HepG2 (cell line): Measurements from ENCODE around the gene PDXDC1. TPM values are rescaled to one million over a fixed set of nuclear protein-coding genes. Genes with fewer than 3 reads are reported as not detected.
"Not testable (repeated sequence)": the region's sequence is repeated elsewhere in the genome, so short reads cannot be mapped to it uniquely, and the experiment has no call there.

Source experiments
- ATAC-seq: fragments of 200-7000 bp; cut with Tn5 transposase; 3 replicates; pipeline ENCODE4 v1.9.1; 2020; ENCODE audit warnings: mild to moderate bottlenecking, moderate library complexity
- BruUV-seq: library from RNA; stranded (reverse); fragments of 400-500 nt; replicated peaks from 2 replicates; lab custom pipeline; 2021; lab: Mats Ljungman, UMichigan
- CTCF ChIA-PET: fragments of 300-600 bp; formaldehyde crosslinking; extraction: SDS; loops from one replicate; lab custom pipeline; 2021; ENCODE audit warnings: low total read pairs, inconsistent platforms, low intra/inter-chr PET ratio; lab: Yijun Ruan, JAX
- POLR2A ChIA-PET: fragments of 350-600 bp; sonication (Branson Sonifier 250); formaldehyde crosslinking; loops from one replicate; lab custom pipeline; 2020; ENCODE audit warnings: antibody characterized with exemption, inconsistent platforms; lab: Yijun Ruan, JAX
- DNase-seq: peaks from one replicate; pipeline ENCODE4 v3.0.0-alpha.2; 2015; ENCODE audit warnings: low spot score
- FAIRE-seq: peaks from 3 replicates; lab custom pipeline; 2011; peaks lifted over from hg19 to GRCh38; lab: Jason Lieb, UNC
- H2AFZ ChIP-seq: one replicate; pipeline ENCODE4 v1.6.1; 2011; ENCODE audit warnings: low read length, inconsistent platforms
- H3K27ac ChIP-seq: fragments of 300-600 bp; 3 replicates; pipeline ENCODE4 v1.8.0; 2011; ENCODE audit warnings: mixed run types, mild to moderate bottlenecking, mixed read lengths, low read length, inconsistent platforms; ENCODE audit not compliant: insufficient read depth; ENCODE audit errors: extremely low read length
- H3K27me3 ChIP-seq, 2 experiments: fragments of 200-600 bp in 1 of 2; 2 replicates in 1 of 2; 3 replicates in 1 of 2; pipeline versions ENCODE4 v1.6.0 to v1.8.0; 2011; ENCODE audit warnings: low read length in 2 of 2, mild to moderate bottlenecking in 2 of 2, moderate library complexity in 2 of 2, inconsistent platforms in 1 of 2; ENCODE audit not compliant: insufficient read depth in 2 of 2, control insufficient read depth in 1 of 2
- H3K36me3 ChIP-seq, 2 experiments: fragments of 200-600 bp in 1 of 2; replicated peaks in 1 of 2; 2 replicates in 1 of 2; 3 replicates in 1 of 2; pipeline versions ENCODE4 v1.5.1 to v1.8.0; 2011; ENCODE audit warnings: low read length in 2 of 2, inconsistent platforms in 1 of 2; ENCODE audit not compliant: insufficient read depth in 2 of 2, control insufficient read depth in 1 of 2
- H3K4me1 ChIP-seq: 2 replicates; pipeline ENCODE4 v1.5.1; 2012; ENCODE audit warnings: low read length, inconsistent platforms; ENCODE audit not compliant: insufficient read depth
- H3K4me2 ChIP-seq: 2 replicates; pipeline ENCODE4 v1.6.0; 2011; ENCODE audit warnings: low read depth, low read length, inconsistent platforms
- H3K4me3 ChIP-seq, 3 experiments: fragments of 200-600 bp in 1 of 3; sonication (generic), shearing (Covaris generic) in 1 of 3; replicated peaks in 1 of 3; 2 replicates each; pipeline ENCODE4 v1.5.1; 2011 to 2016; ENCODE audit warnings: low read length in 3 of 3, inconsistent platforms in 2 of 3, low read depth in 2 of 3, mild to moderate bottlenecking in 2 of 3, control low read depth in 1 of 3, mixed read lengths in 1 of 3; ENCODE audit not compliant: insufficient read depth in 1 of 3
- H3K79me2 ChIP-seq: one replicate; pipeline ENCODE4 v1.6.1; 2011; ENCODE audit warnings: low read length, inconsistent platforms; ENCODE audit not compliant: insufficient read depth
- H3K9ac ChIP-seq: 2 replicates; pipeline ENCODE4 v1.6.0; 2011; ENCODE audit warnings: mild to moderate bottlenecking, low read depth, low read length, inconsistent platforms; ENCODE audit not compliant: insufficient read depth
- H3K9me3 ChIP-seq: 2 replicates; pipeline ENCODE4 v1.5.1; 2012; ENCODE audit warnings: mild to moderate bottlenecking, low read length
- H4K20me1 ChIP-seq: 2 replicates; pipeline ENCODE4 v1.6.0; 2011; ENCODE audit warnings: inconsistent platforms, mild to moderate bottlenecking, low read length, moderate library complexity; ENCODE audit not compliant: insufficient read depth
- ZNF770 ChIP-seq: sonication (generic); formaldehyde crosslinking; IDR thresholded peaks from 2 replicates; pipeline ENCODE4 v1.5.0; 2020; ENCODE audit warnings: mild to moderate bottlenecking, missing genetic modification reagents
- WGBS: methylation state at CpG from one replicate; pipeline ENCODE4 v1.1.6; 2017; ENCODE audit warnings: low lambda C conversion rate; 5-methylcytosine and 5-hydroxymethylcytosine counted together
- in situ Hi-C: cut with HindIII; loops from 2 replicates; pipeline ENCODE4 v1.10.0; 2017; ENCODE audit warnings: low pct_unique_long_range_greater_than_20kb; ENCODE audit not compliant: extremely low pct_ligation_motif_present
- intact Hi-C: fragments of 100-400 bp; cut with micrococcal nuclease; formaldehyde crosslinking; loops from one replicate; pipeline ENCODE4 v1.10.0; 2022; ENCODE audit not compliant: unreplicated experiment
- polyA plus RNA-seq, 8 experiments: library from polyadenylated mRNA; depleted of rRNA in 3 of 8; stranded (reverse) in 7 of 8; unstranded in 1 of 8; fragments of >200 nt; fragmentation: Illumina TruSeq in 4 of 8; extraction: Trizol in 4 of 8; gene quantifications; 2 replicates each; pipeline versions ENCODE4 v1.2.1 to v1.2.3, GENCODE V29; 2011 to 2016; ENCODE audit warnings: low read depth in 4 of 8, missing spikeins in 1 of 8, mixed read lengths in 1 of 8; ENCODE audit not compliant: insufficient read depth in 1 of 8
- total RNA-seq, 5 experiments: library from RNA; depleted of rRNA; stranded (reverse); fragments of >200 nt; fragmentation: Illumina TruSeq; extraction: Trizol; gene quantifications; 2 replicates each; pipeline ENCODE4 v1.2.3, GENCODE V29; 2016; ENCODE audit warnings: low read depth in 1 of 5

The PDXDC1 gene
- total and polyA plus RNA-seq, 2 of the 13 experiments (the other 11 are each of a cell fraction or from before 2014, with no cell fraction given), result 133 to 169 TPM

GRCh38 chr16:14996702-14997101 lies 21.9 kb downstream of the PDXDC1 start:
- POLR2A ChIA-PET, result not testable (repeated sequence)

GRCh38 chr16:14998300-14998699 lies 23.5 kb downstream of the PDXDC1 start:
- POLR2A ChIA-PET, result not testable (repeated sequence)

More at GRCh38 chr16:14996702-14997101, 21.9 kb downstream of the PDXDC1 start:
- CTCF ChIA-PET, H3K9ac ChIP-seq, in situ Hi-C loops, FAIRE-seq, H3K4me2 ChIP-seq, H2AFZ ChIP-seq, BruUV-seq, H3K27me3 ChIP-seq, H4K20me1 ChIP-seq, H3K4me3 ChIP-seq, H3K9me3 ChIP-seq, intact Hi-C loops, H3K4me1 ChIP-seq: not testable (repeated sequence)
- Histone ChIP-seq H3K36me3 (peaks cover 5 to 22% of the 10 kb centered on the region in 2 experiments; a peak in 4 of 5 replicates), H3K79me2 (peaks cover 36% of the 10 kb centered on the region)
- WGBS, result 82% methylated on average over 6 of the region's 6 CpGs
- TF ChIP-seq ZNF770 (CRISPR knock-in tag), result peak; percentile 53
- TF ChIP-seq, all 625 proteins: peak for 1; not testable (repeated sequence) for 624
- ATAC-seq, result peak; percentile 35
- DNase-seq, H3K27ac ChIP-seq: not testable (repeated sequence)

GRCh38 chr16:14999845-15000244 lies 25.0 kb downstream of the PDXDC1 start:
- DNase-seq, H3K4me1 ChIP-seq, in situ Hi-C loops, FAIRE-seq, H3K9ac ChIP-seq, H3K9me3 ChIP-seq, H2AFZ ChIP-seq, POLR2A ChIA-PET, H3K27me3 ChIP-seq, ATAC-seq, H3K4me3 ChIP-seq, H3K27ac ChIP-seq, H4K20me1 ChIP-seq, intact Hi-C loops, CTCF ChIA-PET, H3K4me2 ChIP-seq: not testable (repeated sequence)
- H3K79me2 ChIP-seq, result peaks cover 13% of the 10 kb centered on the region
- peaks cover 5 to 32% of the 10 kb centered on the region in 2 experiments; a peak in 4 of 5 replicates for H3K36me3 ChIP-seq
- BruUV-seq, result TSS peak; percentile 12
- 99% methylated on average over 3 of the region's 3 CpGs for WGBS

More at GRCh38 chr16:14998300-14998699, 23.5 kb downstream of the PDXDC1 start:
- in situ Hi-C loops, BruUV-seq, H2AFZ ChIP-seq, CTCF ChIA-PET, H3K4me2 ChIP-seq, H3K27me3 ChIP-seq, H3K4me1 ChIP-seq, H3K27ac ChIP-seq, H3K4me3 ChIP-seq, ATAC-seq, DNase-seq, intact Hi-C loops, FAIRE-seq, H3K9ac ChIP-seq, H4K20me1 ChIP-seq, H3K9me3 ChIP-seq: not testable (repeated sequence)
- WGBS, result 98% methylated on average over 7 of the region's 7 CpGs
- H3K36me3 ChIP-seq, result peaks cover 5 to 22% of the 10 kb centered on the region in 2 experiments; a peak in 4 of 5 replicates
- H3K79me2 ChIP-seq, result peaks cover 20% of the 10 kb centered on the region

DNA sequence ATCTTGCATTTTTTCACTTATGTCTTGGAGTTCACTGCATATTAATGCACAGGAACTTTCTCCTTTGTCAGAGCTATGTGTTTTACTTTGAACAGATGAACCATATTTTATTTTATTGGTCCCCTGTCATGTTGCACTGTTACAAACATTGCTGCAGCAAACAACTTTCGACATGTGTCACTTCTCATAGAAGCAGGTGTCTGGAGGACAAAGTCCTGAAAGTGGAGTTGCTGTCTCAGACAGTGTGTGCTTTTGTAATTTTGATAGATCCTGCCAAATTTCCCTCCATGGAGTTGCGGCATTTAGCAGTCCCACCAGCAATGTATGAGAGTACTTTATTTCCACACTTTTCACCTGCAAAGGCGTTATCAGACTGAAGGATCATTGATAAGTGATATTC lies 27.6 kb downstream of the PDXDC1 start:
- CTCF ChIA-PET, DNase-seq, H3K4me2 ChIP-seq, H3K27ac ChIP-seq, H4K20me1 ChIP-seq, H3K4me3 ChIP-seq, H3K4me1 ChIP-seq, in situ Hi-C loops, H3K27me3 ChIP-seq, POLR2A ChIA-PET, intact Hi-C loops, H3K79me2 ChIP-seq, H3K9me3 ChIP-seq, ATAC-seq, BruUV-seq, H2AFZ ChIP-seq, H3K9ac ChIP-seq: not testable (repeated sequence)
- 86% methylated on average over 1 of the region's 3 CpGs for WGBS
- FAIRE-seq, result peak; percentile 80
- peaks cover 6 to 47% of the 10 kb centered on the region in 2 experiments; a peak in 4 of 5 replicates for H3K36me3 ChIP-seq
